Fibroblast of mammary gland (primary cell): ENCODE data around the gene CHST9.

Experiments
- DNase-seq: peaks from one replicate; pipeline ENCODE4 v3.0.0-alpha.2; 2010; ENCODE audit warnings: low read depth
- H3K4me3 ChIP-seq: 2 replicates; pipeline ENCODE4 v1.5.1; 2011; ENCODE audit warnings: low read depth, mild to moderate bottlenecking, low read length, moderate library complexity; ENCODE audit not compliant: control insufficient read depth
- TF ChIP-seq, protein P1 (sequence below): conservative IDR thresholded peaks from 2 replicates; pipeline ENCODE4 v1.5.1; 2011; ENCODE audit warnings: low read depth, low read length, inconsistent platforms; ENCODE audit not compliant: control insufficient read depth, insufficient read depth

The CHST9 gene

DNA sequence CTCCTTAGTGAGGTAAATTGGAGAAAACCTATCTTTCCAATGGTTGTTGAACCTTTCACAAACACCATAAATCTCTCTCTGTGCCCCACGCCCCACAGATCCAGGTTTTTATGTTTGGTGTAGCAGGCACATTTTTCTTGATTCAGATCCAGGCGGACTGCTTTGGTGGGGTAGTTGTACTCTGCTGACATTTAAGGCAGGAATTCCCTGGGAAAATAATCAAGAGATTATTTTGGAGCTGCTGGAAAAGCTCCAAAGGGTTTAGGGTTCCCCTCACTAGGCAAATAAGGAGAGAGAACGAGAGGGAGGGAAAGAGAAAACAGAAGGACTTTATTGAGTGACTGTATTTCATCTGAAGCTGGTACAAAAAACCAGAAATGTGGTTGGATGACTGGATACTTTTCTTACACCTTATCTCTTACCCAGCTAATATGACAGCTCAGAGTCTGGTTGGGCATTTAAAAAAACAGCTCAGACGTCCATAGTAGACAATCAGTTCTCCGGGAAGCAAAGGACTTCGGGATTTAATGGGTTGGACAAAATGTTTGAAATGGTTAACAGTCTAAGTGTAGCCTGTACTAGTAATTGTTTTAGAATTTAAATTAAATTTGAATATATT, 316.0 kb downstream of the CHST9 start:
- DNase-seq, result no peak

DNA sequence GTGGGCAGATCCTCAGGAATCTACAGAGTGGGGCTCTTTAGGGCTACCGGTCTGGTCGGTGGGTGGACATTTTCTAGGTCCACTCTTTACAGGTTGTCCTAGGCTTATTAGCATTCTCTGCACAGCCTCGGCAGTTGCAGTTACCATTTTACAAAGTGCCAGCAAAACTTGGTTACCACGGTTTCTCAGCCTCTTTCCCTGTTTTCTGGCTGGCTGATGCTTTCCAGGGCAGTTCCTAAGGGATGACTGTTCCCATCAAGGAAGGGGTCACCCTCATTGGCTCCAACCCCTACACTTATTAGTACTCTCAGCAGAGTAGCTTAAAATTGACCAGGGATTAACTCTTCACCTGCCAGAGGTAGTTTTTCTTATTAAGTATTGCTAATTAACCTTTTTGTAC, 317.6 kb downstream of the CHST9 start:
- no peak for DNase-seq
- TF ChIP-seq, protein P1, sequence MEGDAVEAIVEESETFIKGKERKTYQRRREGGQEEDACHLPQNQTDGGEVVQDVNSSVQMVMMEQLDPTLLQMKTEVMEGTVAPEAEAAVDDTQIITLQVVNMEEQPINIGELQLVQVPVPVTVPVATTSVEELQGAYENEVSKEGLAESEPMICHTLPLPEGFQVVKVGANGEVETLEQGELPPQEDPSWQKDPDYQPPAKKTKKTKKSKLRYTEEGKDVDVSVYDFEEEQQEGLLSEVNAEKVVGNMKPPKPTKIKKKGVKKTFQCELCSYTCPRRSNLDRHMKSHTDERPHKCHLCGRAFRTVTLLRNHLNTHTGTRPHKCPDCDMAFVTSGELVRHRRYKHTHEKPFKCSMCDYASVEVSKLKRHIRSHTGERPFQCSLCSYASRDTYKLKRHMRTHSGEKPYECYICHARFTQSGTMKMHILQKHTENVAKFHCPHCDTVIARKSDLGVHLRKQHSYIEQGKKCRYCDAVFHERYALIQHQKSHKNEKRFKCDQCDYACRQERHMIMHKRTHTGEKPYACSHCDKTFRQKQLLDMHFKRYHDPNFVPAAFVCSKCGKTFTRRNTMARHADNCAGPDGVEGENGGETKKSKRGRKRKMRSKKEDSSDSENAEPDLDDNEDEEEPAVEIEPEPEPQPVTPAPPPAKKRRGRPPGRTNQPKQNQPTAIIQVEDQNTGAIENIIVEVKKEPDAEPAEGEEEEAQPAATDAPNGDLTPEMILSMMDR, result no peak

More for the DNA sequence above, 316.0 kb downstream of the CHST9 start:
- H3K4me3 ChIP-seq, result no peak overlapping the region
- TF ChIP-seq, protein P1, result no peak

DNA sequence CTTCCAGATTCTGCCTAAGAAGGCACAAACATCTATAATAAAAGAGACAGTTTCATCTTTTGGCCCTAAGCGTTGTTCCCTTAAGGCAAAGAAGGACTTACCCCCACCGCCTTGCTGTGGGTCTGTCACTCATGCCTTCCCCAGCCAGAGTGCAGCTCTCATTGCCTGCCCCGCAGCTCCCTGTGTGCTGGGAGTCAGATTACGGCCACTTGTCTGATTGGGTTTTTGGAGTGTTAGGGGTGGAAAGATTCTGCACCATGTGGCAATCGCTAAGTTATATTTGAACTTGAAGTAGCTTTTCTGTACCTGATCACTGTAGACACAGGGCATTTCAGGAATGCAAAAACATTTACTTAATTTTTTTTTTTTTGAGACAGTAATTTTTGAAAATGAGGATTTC, 319.6 kb downstream of the CHST9 start, which contains the start of gene AQP4:
TSS of gene AQP4 (minus strand) at position 151 of the 400 bp plus-strand sequence. CDS start at position 133, 18 bp downstream.
- no peak for DNase-seq
- TF ChIP-seq, protein P1, result no peak
- no peak within 1 kb of the TSS for H3K4me3 ChIP-seq

More for the DNA sequence above, 317.6 kb downstream of the CHST9 start:
- no peak overlapping the region for H3K4me3 ChIP-seq

DNA sequence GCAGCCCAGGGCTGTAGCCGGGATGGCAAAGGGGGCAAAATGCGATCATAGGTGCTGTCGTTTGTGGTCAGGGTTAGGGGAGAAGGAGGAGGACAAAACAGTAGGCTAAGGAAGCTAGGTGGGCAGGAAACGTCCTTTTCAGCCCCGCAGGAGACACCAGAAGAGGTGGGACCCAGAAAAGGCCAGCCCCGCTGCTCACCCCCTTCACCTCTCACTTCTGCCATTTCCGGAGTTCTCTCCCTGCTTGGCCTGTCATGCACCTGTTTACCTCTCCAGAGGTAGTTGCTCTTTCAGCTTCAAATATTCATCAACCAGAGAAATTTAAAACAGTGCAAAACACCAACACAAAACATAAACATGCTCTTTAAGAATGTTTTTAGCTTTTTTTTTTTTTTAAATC, 320.4 kb downstream of the CHST9 start:
- TF ChIP-seq, protein P1, result no peak
- DNase-seq, result no peak
- H3K4me3 ChIP-seq, result no peak overlapping the region

DNA sequence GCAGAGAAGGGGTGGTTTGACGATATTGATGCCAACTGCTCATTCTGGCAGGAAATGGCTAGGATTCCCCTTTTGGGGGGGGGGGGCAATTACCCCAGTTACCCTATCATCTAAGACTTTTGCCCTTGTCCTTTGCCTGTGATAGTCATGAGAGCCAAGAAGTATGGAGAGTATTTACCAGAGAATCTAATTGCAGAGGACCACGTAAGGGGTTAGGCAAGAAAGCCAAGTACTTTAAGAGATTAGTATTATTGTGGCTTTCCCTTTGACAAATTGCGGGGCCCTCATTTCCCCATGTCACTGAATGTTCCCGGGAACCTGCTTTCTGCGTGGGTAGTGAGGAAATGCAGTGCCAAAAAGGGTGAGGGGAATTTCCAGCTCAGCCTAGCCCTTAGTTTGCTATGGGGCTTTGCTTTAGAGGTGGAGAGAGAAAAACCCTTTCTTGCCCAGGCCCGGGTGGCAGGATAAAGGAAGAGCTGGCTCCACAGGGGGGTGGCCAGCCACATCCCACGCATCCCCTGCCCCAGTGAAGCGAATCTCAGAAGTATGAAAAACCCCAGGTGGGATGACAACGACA, 321.1 kb downstream of the CHST9 start:
- no peak overlapping the region for H3K4me3 ChIP-seq
- DNase-seq, result no peak
- TF ChIP-seq, protein P1, result no peak

DNA sequence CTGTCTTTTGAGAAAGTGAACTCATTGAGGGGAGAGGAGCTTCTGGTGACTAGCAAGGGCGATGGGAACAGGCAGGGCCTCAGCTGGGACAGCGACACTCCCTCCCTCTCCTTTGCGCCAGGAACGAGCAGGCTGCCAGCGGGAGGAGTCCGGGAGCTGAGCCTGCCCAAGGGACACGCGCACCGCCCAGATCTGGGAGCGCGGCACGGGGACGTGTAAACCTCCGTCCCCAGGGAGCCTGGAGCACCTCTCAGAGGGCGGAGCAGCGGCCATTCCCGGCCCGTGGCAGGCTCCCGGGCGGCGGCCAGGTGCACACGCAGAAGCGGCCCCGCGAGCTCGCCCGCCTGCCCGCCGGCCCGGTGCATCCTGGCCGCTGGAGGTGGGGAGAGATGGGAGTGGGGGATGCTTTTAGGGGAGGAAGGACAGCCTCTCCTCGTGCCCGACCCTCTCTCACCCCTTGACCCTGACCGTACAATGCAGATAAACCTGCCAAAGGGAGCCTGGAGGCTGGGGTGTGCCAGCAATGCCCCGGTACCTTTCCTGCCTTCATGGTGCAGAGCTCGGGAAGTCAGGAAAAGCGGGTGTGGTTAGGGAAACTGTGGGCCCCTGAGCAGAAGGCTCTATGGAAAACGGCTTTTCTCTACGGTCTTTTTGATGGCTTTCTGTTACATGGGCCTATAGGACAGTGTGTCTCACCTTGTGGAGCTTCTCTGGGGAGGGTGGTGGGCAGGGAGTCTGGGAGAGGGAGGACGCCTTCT, 321.8 kb downstream of the CHST9 start:
- TF ChIP-seq, protein P1, result no peak
- no peak overlapping the region for H3K4me3 ChIP-seq
- no peak for DNase-seq
